Hepatocyte (in vitro differentiated cells): Measurements from ENCODE around the gene SLC7A9.

Source experiments
- CTCF ChIP-seq: fragments of 200-600 bp; sonication (generic); IDR thresholded peaks from 2 replicates; pipeline ENCODE4 v1.5.1; 2016; ENCODE audit warnings: antibody characterized with exemption, mild to moderate bottlenecking; ENCODE audit not compliant: poor library complexity
- EZH2 ChIP-seq: fragments of 200-600 bp; sonication (generic); IDR thresholded peaks from 2 replicates; pipeline ENCODE4 v1.6.1; 2016; ENCODE audit warnings: antibody characterized with exemption, mild to moderate bottlenecking, borderline replicate concordance

GRCh38 chr19:32869966-32870573 lies 503 bp upstream of the SLC7A9 start:
- TF ChIP-seq CTCF = no peak
- no peak for TF ChIP-seq EZH2
